IPS-NIHi7 (cell line): ENCODE data around the gene GRK2.
A peak's percentile ranks its signal among the peaks of the same experiment; 100 is the strongest.

Experiments used
- DNase-seq: peaks from one replicate; pipeline ENCODE4 v3.0.0; 2012; ENCODE audit warnings: mixed read lengths; ENCODE audit errors: extremely low spot score

Gene GRK2

GRCh38 chr11:67270256-67271204 lies 4.3 kb downstream of the GRK2 start:
- peak; percentile 76 for DNase-seq

DNA sequence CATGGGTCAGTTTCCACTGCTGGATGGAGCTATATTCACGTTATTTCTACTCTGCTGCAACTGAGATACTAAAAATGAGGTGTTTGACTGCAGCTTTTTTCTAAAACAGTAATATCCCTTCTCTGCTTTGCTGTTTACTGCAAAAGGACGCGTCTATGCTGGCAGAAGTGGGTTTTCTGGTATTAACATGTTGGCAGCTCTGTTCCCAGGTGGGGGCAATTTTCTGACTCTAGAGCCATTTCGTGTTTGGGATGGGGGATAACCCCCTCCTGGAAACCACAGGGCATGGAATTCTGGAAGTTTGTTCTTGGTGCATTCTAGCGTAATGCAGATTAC lies 4.9 kb downstream of the GRK2 start:
- no peak for DNase-seq

DNA sequence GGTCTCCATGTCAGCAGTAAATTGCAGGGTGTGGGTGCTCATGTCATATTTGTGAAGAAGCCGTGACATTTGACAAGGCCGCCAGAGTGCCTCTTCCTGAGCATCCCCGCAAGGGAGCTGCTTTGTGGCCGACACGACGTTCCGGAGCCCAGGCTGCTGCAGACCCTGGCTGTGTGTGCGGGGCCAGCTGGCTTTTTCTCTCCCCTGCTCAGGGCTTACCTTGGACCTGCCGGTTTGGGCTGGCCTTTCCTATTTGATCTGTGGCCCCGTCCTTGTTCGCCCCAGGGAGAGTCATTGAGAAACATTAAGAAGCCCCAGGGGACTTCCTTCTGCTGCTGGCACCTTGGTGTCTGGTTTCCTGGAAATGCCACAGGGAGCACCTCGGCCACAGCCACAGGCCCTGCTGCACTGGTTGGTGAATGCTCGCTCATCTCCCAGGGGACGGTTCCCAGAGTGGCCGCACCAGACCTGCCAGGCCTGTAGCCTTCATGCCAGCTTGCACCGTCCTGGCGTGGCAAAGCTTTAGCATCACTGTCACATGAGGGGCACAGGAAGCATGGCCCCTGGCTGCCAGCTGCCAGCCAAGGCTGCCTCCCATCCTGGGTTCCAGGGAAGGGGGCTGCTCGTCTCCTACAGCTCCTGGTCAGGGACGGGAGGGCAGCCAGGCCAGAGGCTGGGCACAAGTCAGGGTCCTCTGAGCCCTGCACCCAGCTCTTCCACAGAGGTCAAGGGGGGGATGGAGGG lies 5.4 kb downstream of the GRK2 start:
- no peak for DNase-seq

DNA sequence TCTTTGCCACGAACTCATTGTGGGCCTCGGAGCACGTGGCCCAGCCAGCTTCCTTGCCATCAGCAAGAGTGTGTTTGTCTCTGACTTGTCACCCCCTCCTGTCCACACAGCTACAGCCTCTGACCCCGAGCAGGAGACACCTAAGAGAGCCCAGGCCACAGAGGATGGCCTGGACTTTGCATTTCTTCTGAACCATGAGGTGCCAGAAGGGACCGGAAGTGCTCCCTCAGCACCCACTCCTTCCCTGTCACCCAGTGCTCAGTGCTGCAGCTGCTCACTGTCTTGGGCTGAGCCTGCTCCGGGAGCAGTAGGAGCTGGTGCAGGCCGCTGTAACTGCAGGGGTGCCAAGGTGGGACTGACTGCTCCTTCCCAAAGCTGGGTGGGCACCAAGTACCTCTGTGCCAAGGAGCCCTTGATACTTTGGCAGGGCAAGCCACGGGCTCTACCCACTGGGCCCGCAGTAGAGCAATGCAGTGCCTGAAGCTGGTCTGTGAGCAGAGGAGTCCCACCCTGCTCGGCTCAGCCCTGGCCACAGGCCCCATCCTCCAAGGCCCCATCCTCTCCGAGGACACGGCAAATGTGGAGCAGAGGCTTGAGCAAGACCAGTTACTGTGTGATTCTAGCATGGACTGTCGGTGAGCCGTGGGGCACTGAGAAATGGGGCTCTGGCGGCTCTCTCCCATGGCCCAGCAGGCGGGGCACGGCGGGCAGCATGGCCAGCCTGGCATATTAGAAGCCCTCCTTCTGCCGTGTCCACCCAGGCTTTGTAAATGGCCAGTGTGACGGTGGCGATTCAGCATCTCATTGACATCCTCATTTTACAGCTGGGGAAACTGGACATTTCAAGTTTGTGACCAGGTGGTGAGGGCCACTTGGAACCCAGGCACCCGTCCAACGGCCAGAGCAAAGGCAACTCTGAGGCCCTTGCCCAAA lies 6.3 kb downstream of the GRK2 start:
- DNase-seq: no peak

DNA sequence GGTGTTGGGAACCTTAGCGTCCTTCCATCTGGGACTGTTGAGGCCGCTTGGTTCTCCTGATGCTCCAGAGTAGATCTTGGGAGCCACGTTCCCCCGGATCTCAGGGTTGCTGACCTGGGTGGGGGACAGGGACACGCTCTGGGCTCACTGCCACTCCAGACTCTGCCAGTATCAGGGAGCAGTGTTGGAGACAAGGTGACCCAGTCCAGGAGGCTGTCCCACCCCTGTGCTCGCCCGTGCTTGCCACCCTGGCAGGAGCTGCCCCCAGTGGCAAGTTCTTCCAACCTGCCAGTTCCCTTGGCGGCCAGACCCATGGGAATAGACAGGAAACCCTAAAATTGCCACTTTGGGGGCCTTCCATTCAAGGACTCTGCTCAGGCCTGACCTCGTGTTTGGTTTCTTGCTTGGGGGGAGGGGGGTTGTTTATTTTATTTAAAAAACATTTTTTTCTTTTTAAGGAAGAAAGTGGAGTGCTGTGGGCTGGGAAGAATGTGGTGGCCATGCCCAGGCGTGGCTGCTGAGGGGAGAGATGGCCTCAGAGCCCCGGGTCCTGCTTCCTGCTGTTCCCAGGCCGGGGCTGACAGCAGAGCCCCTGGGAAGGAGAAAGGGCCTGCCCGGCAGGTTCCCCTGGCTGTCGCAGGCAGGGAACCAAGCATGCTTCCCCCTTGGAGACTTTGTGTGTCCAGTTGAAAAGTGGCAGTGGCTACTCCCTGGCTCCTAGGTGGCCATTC lies 7.2 kb downstream of the GRK2 start:
- no peak for DNase-seq

DNA sequence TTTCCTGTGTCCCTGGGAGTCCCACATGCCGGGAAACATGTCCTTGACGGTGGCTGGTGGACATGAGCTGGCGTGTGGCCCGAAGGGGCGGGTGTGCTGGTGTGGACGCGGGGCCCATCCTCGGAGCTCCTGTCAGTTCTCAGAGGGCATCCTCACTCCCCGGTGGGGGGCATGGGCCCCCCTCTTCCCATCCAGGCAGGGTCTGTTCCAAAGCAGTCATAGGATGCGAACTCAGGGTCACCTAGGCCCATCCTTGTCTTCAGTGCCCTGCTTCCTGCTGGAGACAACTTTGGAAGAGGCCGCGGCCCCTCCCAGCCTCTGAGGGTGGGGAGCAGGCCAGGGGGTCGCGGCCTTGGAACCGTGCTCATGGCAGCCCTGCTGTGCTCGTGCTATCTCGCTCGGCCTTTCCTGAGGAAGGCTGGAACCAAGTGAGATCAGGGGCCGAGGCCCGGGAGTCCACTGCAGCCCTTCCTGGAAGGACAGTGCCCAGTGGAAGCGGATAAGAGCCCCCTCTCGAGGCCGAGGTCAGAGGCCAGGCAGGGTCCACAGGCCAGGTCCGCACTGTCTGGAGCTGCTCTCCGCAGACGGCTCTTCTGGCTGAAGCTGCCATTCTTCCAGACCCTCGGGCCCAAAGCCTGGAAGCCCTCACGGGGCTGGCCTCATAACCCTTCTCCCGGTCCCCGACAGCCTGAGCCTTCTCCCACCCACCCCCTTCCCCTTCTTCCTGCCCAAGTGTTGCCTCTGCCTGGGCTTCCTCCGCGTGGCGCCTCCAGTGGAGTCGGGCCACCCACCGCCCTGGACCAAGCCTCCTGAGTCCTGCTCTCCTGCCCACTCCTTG lies 8.7 kb downstream of the GRK2 start:
- no peak for DNase-seq

- DNase-seq: no peak
Observed at GRCh38 chr11:67275606-67276409, 9.5 kb downstream of the GRK2 start.

DNA sequence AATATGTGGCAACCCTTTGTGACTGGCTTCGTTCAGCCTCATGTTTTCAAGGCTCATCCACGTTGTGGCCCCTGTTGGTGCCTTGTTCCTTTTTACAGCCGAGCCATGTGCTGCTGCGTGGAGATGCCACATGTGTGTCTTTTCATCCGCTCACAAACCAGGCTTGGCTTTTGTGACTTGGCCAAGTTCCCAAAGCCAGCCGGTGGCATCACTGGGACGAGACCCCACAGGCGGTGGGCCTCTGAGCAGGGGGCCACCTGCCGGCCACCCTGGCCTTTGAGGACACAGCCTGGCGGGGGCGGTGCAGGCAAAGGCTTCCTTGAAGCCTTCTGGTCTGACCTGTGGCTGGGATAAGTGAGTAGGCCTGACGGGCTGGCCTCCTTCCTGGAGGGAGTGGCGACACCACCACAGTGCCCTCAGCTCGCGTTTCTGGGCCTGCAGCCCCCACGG lies 10.5 kb downstream of the GRK2 start:
- peak; percentile 45 for DNase-seq

GRCh38 chr11:67277231-67277961 lies 11.1 kb downstream of the GRK2 start:
- peak; percentile 82 for DNase-seq

DNA sequence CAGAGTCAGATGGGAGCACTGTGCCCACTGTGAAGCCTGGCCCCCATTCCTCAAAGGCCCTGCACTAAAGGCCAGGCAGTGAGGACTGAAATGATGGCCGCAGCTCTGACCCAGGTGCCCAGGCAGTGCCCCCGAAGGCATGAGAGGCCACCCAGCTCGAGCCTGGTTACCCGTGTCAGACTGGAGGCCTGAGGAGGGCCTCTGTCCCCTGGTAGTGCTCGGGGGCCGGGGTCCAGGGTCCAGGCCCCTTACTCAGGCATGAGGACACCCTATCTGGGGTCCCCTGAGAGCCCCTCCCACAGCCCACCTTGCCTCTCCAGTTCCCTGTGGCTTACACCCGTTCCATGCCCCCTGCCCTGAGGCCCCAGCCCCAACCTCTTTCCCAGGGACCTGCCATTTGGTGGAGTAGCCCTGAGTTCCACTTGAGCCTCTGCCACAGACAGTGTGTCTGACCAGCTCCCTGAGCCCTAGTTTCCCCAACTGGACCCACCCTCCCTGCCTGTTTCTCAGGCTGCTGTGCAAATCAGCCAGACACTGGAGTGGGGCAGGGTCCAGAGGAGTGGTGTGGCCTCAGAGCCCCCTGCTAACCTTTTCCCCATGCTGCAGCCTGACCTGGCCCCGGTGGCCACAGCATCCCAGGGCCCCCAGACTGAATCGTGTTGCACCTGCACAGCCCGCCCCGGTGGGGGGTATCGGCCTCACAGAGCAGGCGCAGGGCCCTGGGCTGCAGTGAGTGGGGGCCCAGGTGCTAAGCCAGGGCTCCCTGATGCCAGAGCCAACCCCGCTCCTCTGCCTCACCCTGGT lies 12.1 kb downstream of the GRK2 start:
- DNase-seq: no peak

DNA sequence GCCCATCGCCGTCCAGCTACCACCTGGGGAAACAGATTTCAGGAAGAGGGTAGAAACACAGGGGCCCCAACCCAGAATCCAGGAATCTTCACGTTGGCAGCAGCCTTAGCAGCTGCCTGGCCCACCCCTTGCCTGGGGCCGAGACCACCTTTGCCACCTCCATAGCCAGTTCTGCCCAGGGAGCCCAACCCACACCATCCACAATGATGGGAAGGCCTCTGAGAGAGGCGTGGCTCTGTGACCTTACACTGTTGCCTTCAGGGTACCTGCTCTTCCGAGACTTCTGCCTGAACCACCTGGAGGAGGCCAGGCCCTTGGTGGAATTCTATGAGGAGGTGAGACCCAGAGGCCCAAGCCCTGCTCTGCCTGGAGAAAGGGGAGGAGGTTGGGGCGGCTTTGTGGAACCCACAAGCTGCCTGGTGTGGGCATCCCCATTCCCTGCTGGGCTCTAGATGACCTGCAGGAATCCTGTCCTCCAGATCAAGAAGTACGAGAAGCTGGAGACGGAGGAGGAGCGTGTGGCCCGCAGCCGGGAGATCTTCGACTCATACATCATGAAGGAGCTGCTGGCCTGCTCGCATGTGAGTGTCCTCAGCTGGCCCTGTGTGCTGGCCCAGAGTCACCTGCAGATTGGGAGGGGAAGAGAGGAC lies 12.8 kb downstream of the GRK2 start:
- no peak for DNase-seq

DNA sequence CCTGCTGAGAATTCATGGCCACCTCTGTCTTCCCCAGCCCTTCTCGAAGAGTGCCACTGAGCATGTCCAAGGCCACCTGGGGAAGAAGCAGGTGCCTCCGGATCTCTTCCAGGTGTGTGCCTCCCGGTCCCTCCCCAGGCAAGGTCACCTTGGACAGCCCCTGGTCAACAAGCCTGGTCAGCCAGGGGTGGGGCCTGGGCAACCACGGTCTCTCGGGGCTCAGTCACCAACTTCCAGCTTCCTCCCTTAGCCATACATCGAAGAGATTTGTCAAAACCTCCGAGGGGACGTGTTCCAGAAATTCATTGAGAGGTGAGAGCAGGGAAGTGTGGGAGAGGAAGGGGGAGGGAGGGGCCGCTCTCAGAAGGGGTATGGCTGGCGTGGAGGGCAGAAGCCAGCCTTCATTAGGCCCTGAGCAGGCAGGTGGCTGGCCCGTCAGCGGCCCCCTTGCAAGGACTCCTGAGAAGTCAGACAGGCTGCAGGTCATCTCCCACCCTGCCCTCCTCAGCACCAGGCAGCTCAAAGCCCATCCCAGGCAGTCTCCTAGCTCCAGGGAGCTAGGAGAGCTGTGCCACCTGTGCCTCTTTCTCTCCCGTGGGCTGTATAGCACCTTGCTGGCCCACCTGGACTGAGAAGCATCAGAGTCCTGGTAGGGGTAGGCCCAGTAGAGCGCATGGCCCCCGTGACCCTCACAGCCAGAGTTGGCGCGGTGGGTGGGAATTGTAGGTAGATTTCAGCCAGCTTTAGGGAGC lies 13.5 kb downstream of the GRK2 start:
- no peak for DNase-seq

GRCh38 chr11:67280341-67280787 lies 14.1 kb downstream of the GRK2 start:
- DNase-seq: no peak

GRCh38 chr11:67280788-67281551 lies 14.7 kb downstream of the GRK2 start:
- no peak for DNase-seq

GRCh38 chr11:67281552-67282150 lies 15.4 kb downstream of the GRK2 start:
- DNase-seq: no peak
